KOPT-K1 (cell line): ENCODE measurements around the gene CABP7.

Experiments used
- H3K27ac ChIP-seq: fragments of 200-600 bp; sonication (generic); 2 replicates; pipeline ENCODE4 v1.5.1; 2016; ENCODE audit warnings: antibody characterized with exemption, mild to moderate bottlenecking, low read depth, low read length; ENCODE audit not compliant: poor library complexity, severe bottlenecking
- H3K36me3 ChIP-seq: fragments of 200-600 bp; sonication (generic); 2 replicates; pipeline ENCODE4 v1.5.1; 2017; ENCODE audit warnings: antibody characterized with exemption, mild to moderate bottlenecking, low read length, moderate library complexity; ENCODE audit not compliant: insufficient read depth
- H3K9me3 ChIP-seq: fragments of 200-600 bp; sonication (generic); 2 replicates; pipeline ENCODE4 v1.5.1; 2017; ENCODE audit warnings: antibody characterized with exemption, low read length, mild to moderate bottlenecking; ENCODE audit not compliant: insufficient read depth, poor library complexity, severe bottlenecking

Gene CABP7

DNA sequence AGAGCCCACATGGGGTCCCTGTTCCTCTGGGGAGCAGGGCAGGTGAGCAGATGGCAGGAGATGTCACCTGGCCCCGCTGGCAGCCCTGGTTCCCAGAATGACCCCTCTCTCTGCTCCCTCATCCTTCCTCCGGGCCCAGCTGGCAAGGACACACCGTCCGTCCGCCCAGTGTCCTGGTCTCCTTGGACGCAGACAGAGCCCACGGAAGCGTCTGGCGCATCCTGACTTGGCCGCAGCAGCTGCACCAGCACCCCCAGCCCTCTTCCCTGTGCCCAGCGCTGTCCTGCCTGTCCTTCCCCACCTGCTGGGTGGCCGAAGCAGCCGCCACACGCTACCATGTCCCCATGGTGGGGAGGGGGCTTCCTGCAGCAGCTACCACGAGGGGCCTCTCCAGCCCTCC is 9.6 kb upstream of the CABP7 start:
- Histone ChIP-seq H3K9me3 (no peaks in the 10 kb centered on the region), H3K36me3 (no peaks in the 10 kb centered on the region), H3K27ac (no peak overlapping the region)

GRCh38 chr22:29710922-29711593 is 8.7 kb upstream of the CABP7 start:
- no peak overlapping the region for H3K27ac ChIP-seq
- H3K36me3 ChIP-seq, result no peaks in the 10 kb centered on the region
- H3K9me3 ChIP-seq, result no peaks in the 10 kb centered on the region

GRCh38 chr22:29712119-29712518 is 7.7 kb upstream of the CABP7 start:
- H3K9me3 ChIP-seq, result no peaks in the 10 kb centered on the region
- H3K27ac ChIP-seq, result no peak overlapping the region
- H3K36me3 ChIP-seq, result no peaks in the 10 kb centered on the region

DNA sequence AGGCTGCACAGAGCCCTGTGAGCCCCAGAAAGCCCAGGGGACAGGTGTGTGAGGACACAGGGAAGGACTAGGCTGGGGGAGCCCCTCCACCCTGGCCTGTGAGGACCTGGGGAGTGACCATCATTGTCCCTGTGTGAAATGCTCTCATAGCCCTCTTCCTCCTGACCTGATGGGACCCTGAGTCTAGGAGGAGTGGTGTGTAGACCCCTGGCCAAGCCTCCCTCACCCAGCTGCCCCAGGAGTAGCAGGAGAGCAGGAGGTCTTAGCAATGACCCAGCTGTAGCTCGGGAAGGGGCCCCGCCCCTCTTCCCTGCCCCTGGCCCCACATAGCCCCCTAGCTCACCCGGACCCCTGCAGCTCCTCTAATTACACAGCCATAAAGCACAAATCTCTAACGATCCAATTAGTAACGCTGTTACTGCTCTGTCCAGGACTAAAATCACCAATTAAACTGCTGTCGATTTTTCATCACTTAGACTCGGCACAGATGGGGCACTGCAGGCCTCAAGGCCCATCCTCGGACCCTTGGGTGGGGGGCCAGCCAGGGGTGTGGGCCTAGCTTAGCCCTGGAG is 6.6 kb upstream of the CABP7 start:
- H3K27ac ChIP-seq, result no peak overlapping the region

GRCh38 chr22:29715240-29715639 is 4.6 kb upstream of the CABP7 start:
- Histone ChIP-seq H3K36me3 (no peaks in the 10 kb centered on the region), H3K27ac (no peak overlapping the region), H3K9me3 (no peaks in the 10 kb centered on the region)

More for the DNA sequence above, 6.6 kb upstream of the CABP7 start:
- H3K9me3 ChIP-seq, result no peaks in the 10 kb centered on the region
- no peaks in the 10 kb centered on the region for H3K36me3 ChIP-seq

- no peaks in the 10 kb centered on the region for H3K36me3 ChIP-seq
- H3K27ac ChIP-seq, result no peak overlapping the region
- no peaks in the 10 kb centered on the region for H3K9me3 ChIP-seq
These were observed 4.1 kb upstream of the CABP7 start for GRCh38 chr22:29715705-29716104.

GRCh38 chr22:29716814-29717545 is 2.8 kb upstream of the CABP7 start:
- H3K27ac ChIP-seq, result no peak overlapping the region
- no peaks in the 10 kb centered on the region for H3K36me3 ChIP-seq
- H3K9me3 ChIP-seq, result no peaks in the 10 kb centered on the region

GRCh38 chr22:29717789-29718188 is 2.0 kb upstream of the CABP7 start:
- Histone ChIP-seq H3K27ac (no peak overlapping the region), H3K36me3 (no peaks in the 10 kb centered on the region), H3K9me3 (no peaks in the 10 kb centered on the region)

DNA sequence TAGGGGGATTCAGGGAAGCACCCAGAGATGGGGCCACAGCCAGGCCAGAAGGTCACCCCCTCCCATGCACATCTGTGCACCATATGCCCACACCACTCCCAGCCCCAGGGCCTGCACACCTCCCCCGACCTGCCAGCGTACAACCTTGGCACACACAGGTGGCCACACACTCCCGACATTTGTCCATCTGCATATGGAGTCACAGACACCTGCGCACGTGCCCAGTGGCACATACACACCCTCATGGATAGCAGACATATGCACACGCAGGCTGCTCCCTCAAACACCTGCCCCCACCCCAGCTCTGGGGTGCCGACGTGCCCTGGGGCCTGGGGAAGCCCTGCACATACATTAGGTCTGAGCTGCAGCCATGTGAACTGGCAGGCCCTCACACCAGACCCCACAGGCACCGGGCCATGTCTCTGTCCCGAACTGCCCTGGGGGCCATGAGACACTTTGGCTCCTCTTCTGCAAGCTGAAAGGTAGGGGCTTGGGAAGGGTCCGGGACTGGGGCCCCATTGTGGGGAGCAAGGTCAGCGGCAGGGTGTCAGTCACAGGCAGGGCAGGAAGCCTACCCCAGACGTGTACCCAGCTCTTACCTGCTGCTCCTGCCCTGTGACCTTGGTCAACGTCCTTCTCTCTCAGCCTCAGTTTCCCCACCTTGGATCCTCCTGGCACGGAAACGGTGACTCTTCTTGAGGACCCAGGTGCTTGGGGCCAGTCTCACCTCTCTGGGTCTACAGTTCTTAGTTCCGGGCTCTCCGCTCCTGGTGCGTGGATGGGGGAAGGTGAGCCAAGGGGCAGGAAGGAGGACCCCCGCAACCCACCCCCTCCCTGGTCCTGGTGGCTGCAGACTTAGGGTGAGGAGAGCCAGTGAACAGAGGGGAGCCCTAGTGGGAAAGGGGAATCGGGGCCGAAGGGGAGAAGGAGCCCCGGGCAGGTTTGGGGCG is 579 bp upstream of the CABP7 start:
- Histone ChIP-seq H3K9me3 (no peaks in the 10 kb centered on the region), H3K36me3 (no peaks in the 10 kb centered on the region), H3K27ac (no peak overlapping the region)

DNA sequence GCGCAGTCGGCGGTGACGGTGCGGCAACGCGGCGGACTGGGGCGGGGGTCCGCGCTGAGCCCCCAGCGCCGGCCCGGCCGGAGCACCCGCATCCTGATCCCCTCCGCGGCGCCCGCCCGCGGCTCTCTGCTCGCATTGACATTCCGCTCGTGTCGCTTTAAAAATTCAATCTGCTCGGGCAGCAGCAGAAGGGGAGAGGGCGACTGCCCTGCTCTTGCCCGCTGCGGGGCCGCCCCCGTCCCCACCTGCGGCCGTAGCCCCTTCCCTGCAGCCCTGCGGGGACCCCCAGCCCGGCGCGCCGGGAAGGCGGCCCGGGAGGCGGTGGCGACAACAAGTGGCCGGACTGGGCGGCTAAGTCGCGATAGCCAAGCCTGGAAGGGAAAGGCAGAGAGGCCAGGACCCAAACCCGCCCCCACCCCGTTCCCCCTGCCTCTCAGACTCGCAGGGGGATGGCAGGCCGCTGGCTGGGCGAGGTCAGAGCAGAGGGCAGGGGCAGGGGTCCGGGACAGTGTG is 1.1 kb downstream of the CABP7 start:
- Histone ChIP-seq H3K9me3 (no peaks in the 10 kb centered on the region), H3K27ac (no peak overlapping the region), H3K36me3 (no peaks in the 10 kb centered on the region)

DNA sequence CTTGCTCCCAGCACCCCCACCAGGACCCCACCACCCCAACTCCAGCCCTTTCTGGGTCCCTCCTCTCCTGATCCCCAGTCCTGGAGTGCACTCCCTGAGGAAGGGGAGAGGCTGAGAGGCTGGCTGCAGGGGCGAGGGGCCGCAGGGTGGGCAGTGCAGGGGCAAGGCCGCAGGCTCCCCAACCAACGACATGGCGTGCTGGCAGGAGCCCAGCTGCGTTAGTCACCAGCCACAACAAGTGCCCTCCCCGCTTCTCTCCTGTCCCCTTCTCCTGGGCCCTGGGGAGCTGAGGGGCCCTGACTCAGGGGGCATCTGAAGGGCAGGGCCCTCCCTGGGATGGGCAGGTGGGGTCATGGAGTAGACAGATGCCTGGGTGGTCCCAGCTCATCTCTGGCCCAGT is 2.3 kb downstream of the CABP7 start:
- H3K27ac ChIP-seq, result no peak overlapping the region
- no peaks in the 10 kb centered on the region for H3K9me3 ChIP-seq
- H3K36me3 ChIP-seq, result no peaks in the 10 kb centered on the region

GRCh38 chr22:29722587-29722986 is 2.8 kb downstream of the CABP7 start:
- no peaks in the 10 kb centered on the region for H3K36me3 ChIP-seq
- no peaks in the 10 kb centered on the region for H3K9me3 ChIP-seq
- no peak overlapping the region for H3K27ac ChIP-seq

DNA sequence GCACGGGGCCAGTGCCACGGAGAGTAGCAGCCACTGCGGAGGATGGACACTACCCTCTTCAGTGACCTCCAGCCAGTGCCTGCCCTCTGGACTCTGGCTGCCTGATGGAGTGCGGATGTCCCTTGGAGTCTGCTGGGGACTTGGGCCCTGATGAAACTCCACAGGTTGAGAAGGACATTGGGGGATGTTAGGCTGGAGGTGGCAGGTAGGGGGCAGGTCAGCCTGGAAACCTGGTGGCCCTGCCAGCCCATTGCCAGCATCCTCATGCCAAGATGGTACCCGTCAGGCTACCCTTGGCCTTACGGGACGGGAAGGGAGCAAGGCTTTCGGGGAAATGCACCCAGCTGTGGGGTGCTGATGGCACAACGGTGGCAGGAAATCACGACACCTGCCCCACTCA is 4.0 kb downstream of the CABP7 start:
- no peaks in the 10 kb centered on the region for H3K36me3 ChIP-seq
- H3K9me3 ChIP-seq, result no peaks in the 10 kb centered on the region
- H3K27ac ChIP-seq, result no peak overlapping the region

DNA sequence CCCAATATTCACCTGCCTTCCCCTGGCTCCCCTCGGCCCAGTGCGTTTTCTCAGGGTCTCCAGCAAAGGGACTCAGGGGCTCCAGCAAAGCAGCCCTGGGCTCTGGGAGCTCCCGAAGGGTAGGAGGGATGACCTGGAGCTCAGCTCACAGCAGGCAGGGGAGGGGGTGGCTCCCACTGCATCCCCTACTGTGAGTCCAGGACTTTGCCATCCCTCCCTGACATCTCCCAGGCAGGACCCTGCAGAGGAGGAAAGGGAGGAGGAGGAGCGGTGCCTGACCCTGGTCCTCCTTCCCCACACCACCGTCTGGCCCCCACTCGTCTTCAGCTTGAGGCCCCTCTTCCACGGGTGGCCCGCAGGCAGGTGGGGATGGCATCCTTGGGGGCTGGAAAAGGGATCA is 5.0 kb downstream of the CABP7 start:
- Histone ChIP-seq H3K36me3 (no peaks in the 10 kb centered on the region), H3K27ac (no peak overlapping the region), H3K9me3 (no peaks in the 10 kb centered on the region)

DNA sequence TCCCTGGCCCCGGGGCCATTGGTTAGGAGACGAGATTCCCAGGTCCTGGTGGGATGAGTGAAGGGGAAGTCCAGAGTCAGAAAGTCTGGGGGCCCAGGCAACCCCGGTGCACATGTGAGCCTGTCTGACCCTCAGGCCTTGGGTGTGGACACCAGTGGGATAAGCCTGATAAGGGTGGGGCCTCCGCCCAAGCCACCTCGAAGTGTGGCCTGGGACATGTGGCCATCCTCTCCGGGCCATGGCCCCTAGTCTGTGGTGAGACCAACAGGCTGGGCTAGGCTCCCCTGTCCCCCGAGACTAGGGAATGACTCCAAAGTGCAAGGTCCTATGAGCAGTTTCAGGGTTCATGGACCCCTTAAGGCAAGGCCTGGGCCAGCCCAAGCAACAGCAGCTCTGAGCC is 6.3 kb downstream of the CABP7 start:
- no peaks in the 10 kb centered on the region for H3K9me3 ChIP-seq
- H3K27ac ChIP-seq, result no peak overlapping the region
- H3K36me3 ChIP-seq, result no peaks in the 10 kb centered on the region; the same call in 1 of the 2 replicates
